Fibroblast of skin of right quadriceps (primary cell): ENCODE measurements around the gene SLC6A4.
"Not testable (repeated sequence)": the region's sequence is repeated elsewhere in the genome, so short reads cannot be mapped to it uniquely, and the experiment has no call there.

Source experiments
- DNase-seq: peaks from one replicate; pipeline ENCODE4 v3.0.0-alpha.2; 2013

SLC6A4 gene

GRCh38 chr17:30238003-30238344 lies 2.5 kb upstream of the SLC6A4 start:
- no peak for DNase-seq

GRCh38 chr17:30237296-30238002 lies 2.0 kb upstream of the SLC6A4 start:
- no peak for DNase-seq

GRCh38 chr17:30236766-30237165 lies 1.3 kb upstream of the SLC6A4 start:
- no peak for DNase-seq

- DNase-seq, result no peak
Observed at GRCh38 chr17:30236297-30236624, 764 bp upstream of the SLC6A4 start.

GRCh38 chr17:30234964-30235363 lies 533 bp downstream of the SLC6A4 start:
- DNase-seq, result no peak

GRCh38 chr17:30234296-30234695 lies 1.2 kb downstream of the SLC6A4 start:
- no peak for DNase-seq

GRCh38 chr17:30232824-30233427 lies 2.6 kb downstream of the SLC6A4 start:
- DNase-seq, result no peak

GRCh38 chr17:30232015-30232823 lies 3.3 kb downstream of the SLC6A4 start:
- no peak for DNase-seq

- peak; percentile 9 for DNase-seq
Observed at GRCh38 chr17:30230596-30231125, 4.8 kb downstream of the SLC6A4 start.

GRCh38 chr17:30230009-30230408 lies 5.5 kb downstream of the SLC6A4 start:
- not testable (repeated sequence) for DNase-seq

- DNase-seq, result peak; percentile 13
Observed at GRCh38 chr17:30229012-30229411, 6.5 kb downstream of the SLC6A4 start.

GRCh38 chr17:30228011-30228410 lies 7.5 kb downstream of the SLC6A4 start:
- DNase-seq, result no peak

- no peak for DNase-seq
Observed at GRCh38 chr17:30226878-30227277, 8.6 kb downstream of the SLC6A4 start.

GRCh38 chr17:30225919-30226553 lies 9.5 kb downstream of the SLC6A4 start:
- no peak for DNase-seq

- no peak for DNase-seq
Observed at GRCh38 chr17:30225112-30225511, 10.4 kb downstream of the SLC6A4 start.

- DNase-seq, result no peak
Observed at GRCh38 chr17:30224419-30224960, 11.0 kb downstream of the SLC6A4 start.

- DNase-seq, result no peak
Observed at GRCh38 chr17:30222721-30223175, 12.7 kb downstream of the SLC6A4 start.

GRCh38 chr17:30222251-30222650 lies 13.2 kb downstream of the SLC6A4 start:
- DNase-seq, result no peak

- DNase-seq, result no peak
Observed at GRCh38 chr17:30221346-30221745, 14.2 kb downstream of the SLC6A4 start.

GRCh38 chr17:30220414-30220813 lies 15.1 kb downstream of the SLC6A4 start:
- no peak for DNase-seq

GRCh38 chr17:30219833-30220232 lies 15.7 kb downstream of the SLC6A4 start:
- DNase-seq, result no peak

- DNase-seq, result no peak
Observed at GRCh38 chr17:30219315-30219714, 16.2 kb downstream of the SLC6A4 start.

GRCh38 chr17:30218799-30219198 lies 16.7 kb downstream of the SLC6A4 start:
- DNase-seq, result no peak
